Smooth muscle cell (in vitro differentiated cells): ENCODE data around the gene FGFR1OP2. TPM values are rescaled to one million over a fixed set of nuclear protein-coding genes. Genes with fewer than 3 reads are reported as not detected.

Experiments
- DNase-seq: peaks from one replicate; lab custom pipeline; 2025; ENCODE audit not compliant: unreplicated experiment; lab: John Stamatoyannopoulos, UW
- H2AFZ ChIP-seq: fragments of 200-600 bp; sonication (generic); 2 replicates; pipeline ENCODE4 v1.6.0; 2016; ENCODE audit warnings: antibody characterized with exemption, low read depth, mild to moderate bottlenecking
- H3F3A ChIP-seq: fragments of 200-600 bp; sonication (generic); 2 replicates; pipeline ENCODE4 v1.6.0; 2017; ENCODE audit warnings: antibody characterized with exemption, low read depth
- H3K27ac ChIP-seq: fragments of 200-600 bp; sonication (generic); 2 replicates; pipeline ENCODE4 v1.5.1; 2016; ENCODE audit warnings: low read depth, mild to moderate bottlenecking
- H3K27me3 ChIP-seq: fragments of 200-600 bp; sonication (generic); 2 replicates; pipeline ENCODE4 v1.6.1; 2016; ENCODE audit warnings: low read depth, mild to moderate bottlenecking
- H3K36me3 ChIP-seq: fragments of 200-600 bp; sonication (generic); 2 replicates; pipeline ENCODE4 v1.5.1; 2016; ENCODE audit warnings: low read depth
- H3K4me1 ChIP-seq: fragments of 200-600 bp; sonication (generic); 2 replicates; pipeline ENCODE4 v1.5.1; 2016; ENCODE audit warnings: low read depth
- H3K4me2 ChIP-seq: fragments of 200-600 bp; sonication (generic); 2 replicates; pipeline ENCODE4 v1.6.0; 2016; ENCODE audit warnings: mild to moderate bottlenecking
- H3K4me3 ChIP-seq: fragments of 200-600 bp; sonication (generic); 2 replicates; pipeline ENCODE4 v1.5.1; 2016; ENCODE audit warnings: mild to moderate bottlenecking
- H3K79me2 ChIP-seq: fragments of 200-600 bp; sonication (generic); 2 replicates; pipeline ENCODE4 v1.6.0; 2016; ENCODE audit warnings: low read depth, mild to moderate bottlenecking
- H3K9ac ChIP-seq: fragments of 200-600 bp; sonication (generic); 2 replicates; pipeline ENCODE4 v1.6.0; 2016; ENCODE audit warnings: low read depth
- H3K9me3 ChIP-seq: fragments of 200-600 bp; sonication (generic); replicated peaks from 2 replicates; pipeline ENCODE4 v1.5.1; 2016; ENCODE audit warnings: low read depth
- H4K20me1 ChIP-seq: fragments of 200-600 bp; sonication (generic); 2 replicates; pipeline ENCODE4 v1.6.0; 2016; ENCODE audit warnings: low read depth
- CTCF ChIP-seq: fragments of 200-600 bp; sonication (generic); IDR thresholded peaks from 2 replicates; pipeline ENCODE4 v1.5.1; 2017; ENCODE audit warnings: borderline replicate concordance, mild to moderate bottlenecking, antibody characterized with exemption; ENCODE audit not compliant: insufficient read depth, poor library complexity, severe bottlenecking
- WGBS: methylation state at CpG from one replicate; pipeline ENCODE4 v1.1.7; 2016; ENCODE audit warnings: low lambda C conversion rate; 5-methylcytosine and 5-hydroxymethylcytosine counted together
- polyA plus RNA-seq: library from polyadenylated mRNA; unstranded; fragments of >200 nt; fragmentation: Nextera tagmentation; extraction: Ambion mirVana; gene quantifications from 2 replicates; pipeline ENCODE4 v1.2.1, GENCODE V29; 2016
- total RNA-seq: library from RNA; depleted of rRNA; stranded (reverse); fragments of >200 nt; gene quantifications from 2 replicates; pipeline ENCODE4 v1.2.3, GENCODE V29; 2014

Gene FGFR1OP2
- total and polyA plus RNA-seq, 2 experiments from 2014 or later = 28.4 to 53.5 TPM

DNA sequence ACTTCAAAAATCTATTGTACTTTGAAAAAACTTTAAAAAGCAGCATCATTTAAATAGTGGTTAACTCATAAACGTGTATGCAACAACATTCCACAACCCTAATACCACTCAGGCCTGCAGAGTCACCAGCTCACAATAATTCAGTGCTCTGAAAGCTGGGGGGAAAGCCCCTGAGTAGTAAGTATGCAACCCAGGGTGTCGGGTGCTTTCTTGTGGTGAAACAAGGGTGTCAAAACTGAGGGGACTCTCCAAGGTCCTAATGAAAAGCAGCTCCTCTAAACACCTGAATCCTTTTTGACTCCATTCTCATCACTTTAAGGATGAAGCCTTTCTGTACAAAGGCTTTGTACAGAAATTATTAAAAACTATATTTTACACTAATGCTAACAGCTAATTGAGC, 33.7 kb downstream of the FGFR1OP2 start:
- Histone ChIP-seq H3K27ac (no peak overlapping the region), H3K9ac (no peak overlapping the region), H3K4me3 (no peak overlapping the region), H3K36me3 (no peaks in the 10 kb centered on the region), H3K27me3 (no peaks in the 10 kb centered on the region), H3K79me2 (no peaks in the 10 kb centered on the region), H3K4me2 (no peak overlapping the region), H2AFZ (no peak overlapping the region), H3K4me1 (no peaks in the 10 kb centered on the region), H3K9me3 (no peaks in the 10 kb centered on the region), H3F3A (no peaks in the 10 kb centered on the region), H4K20me1 (no peaks in the 10 kb centered on the region)
- TF ChIP-seq CTCF = no peak
- WGBS = 83% methylated on average over 2 of the region's 2 CpGs
- no peak for DNase-seq

DNA sequence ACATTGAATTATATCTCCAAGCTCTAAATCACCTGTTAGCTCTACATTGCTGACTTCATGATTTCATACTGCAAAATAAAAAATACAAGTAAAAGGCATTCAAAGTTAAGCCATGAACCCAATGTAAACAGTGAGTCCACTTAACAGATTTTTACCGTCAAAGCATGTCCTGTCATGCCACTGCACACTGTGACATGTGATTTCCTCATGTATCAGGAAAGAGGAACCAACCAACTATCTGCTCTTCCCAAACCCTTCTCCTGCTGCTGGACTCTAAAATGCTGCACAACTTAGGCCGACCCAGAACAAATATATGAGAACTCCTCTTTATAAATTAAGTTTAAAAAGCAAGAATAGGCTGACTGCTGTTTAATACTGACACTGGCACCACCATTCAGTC, 38.4 kb downstream of the FGFR1OP2 start:
- H3K79me2 ChIP-seq = no peaks in the 10 kb centered on the region
- DNase-seq = no peak

DNA sequence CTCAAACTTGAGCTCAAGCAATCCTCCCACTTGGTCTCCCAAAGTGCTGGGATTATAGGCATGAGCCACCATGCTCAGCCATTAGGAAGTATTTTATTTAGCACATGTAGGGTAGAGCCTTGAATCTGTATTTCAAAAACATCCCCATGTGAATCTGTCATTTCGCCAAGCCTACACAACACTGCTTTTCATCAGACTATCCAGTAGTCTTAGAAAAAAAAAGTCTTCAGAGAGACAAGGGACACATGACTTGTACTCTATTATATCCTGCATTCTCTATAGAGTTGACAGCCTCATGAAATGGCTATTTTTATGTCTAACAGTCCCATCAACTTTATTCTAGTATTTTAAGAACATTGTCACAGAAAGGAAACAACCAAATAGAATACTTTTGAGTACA, 40.5 kb downstream of the FGFR1OP2 start:
- H3K36me3 ChIP-seq = no peaks in the 10 kb centered on the region
- no peaks in the 10 kb centered on the region for H3K79me2 ChIP-seq
- peaks cover 2% of the 10 kb centered on the region for H4K20me1 ChIP-seq
- no peak for TF ChIP-seq CTCF
- H3K27ac ChIP-seq = no peak overlapping the region
- no peak overlapping the region for H3K9ac ChIP-seq
- no peak for DNase-seq
- no peaks in the 10 kb centered on the region for H3K27me3 ChIP-seq
- no peaks in the 10 kb centered on the region for H3K4me1 ChIP-seq
- no peak overlapping the region for H3K4me2 ChIP-seq
- 100% methylated on average over 1 of the region's 1 CpG for WGBS
- H3F3A ChIP-seq = no peaks in the 10 kb centered on the region
- H3K9me3 ChIP-seq = no peaks in the 10 kb centered on the region
- no peak overlapping the region for H3K4me3 ChIP-seq
- no peak overlapping the region for H2AFZ ChIP-seq

More for the DNA sequence above, 38.4 kb downstream of the FGFR1OP2 start:
- Histone ChIP-seq H3F3A (no peaks in the 10 kb centered on the region), H3K9me3 (no peaks in the 10 kb centered on the region), H3K27me3 (no peaks in the 10 kb centered on the region), H3K36me3 (no peaks in the 10 kb centered on the region), H4K20me1 (no peaks in the 10 kb centered on the region), H3K4me1 (no peaks in the 10 kb centered on the region), H3K27ac (no peak overlapping the region), H3K4me3 (no peak overlapping the region), H3K9ac (no peak overlapping the region), H3K4me2 (no peak overlapping the region), H2AFZ (no peak overlapping the region)
- 86% methylated on average over 2 of the region's 2 CpGs for WGBS
- TF ChIP-seq CTCF = no peak

DNA sequence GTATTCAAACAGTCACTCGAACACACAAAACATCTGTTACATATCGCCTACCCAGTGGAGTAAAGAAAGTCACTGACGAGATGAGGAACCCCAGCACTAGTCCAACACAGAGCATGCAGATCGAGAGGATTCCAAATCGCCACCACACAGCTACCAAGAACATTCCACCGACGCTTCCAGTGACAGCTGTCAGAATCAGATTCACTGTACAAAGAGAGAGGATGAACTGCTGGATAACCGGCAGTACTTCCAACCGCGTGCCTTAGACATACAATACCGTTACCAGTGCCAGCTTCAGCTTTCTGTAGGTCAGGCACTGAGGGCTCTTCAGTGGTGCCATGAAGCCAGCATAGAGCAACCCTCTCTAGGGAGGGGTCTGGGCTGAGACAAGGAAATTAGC, 41.5 kb downstream of the FGFR1OP2 start:
- Histone ChIP-seq H3K27ac (no peak overlapping the region), H3K4me1 (no peaks in the 10 kb centered on the region), H3K27me3 (no peaks in the 10 kb centered on the region), H3F3A (no peaks in the 10 kb centered on the region), H3K9ac (no peak overlapping the region), H3K36me3 (no peaks in the 10 kb centered on the region), H3K9me3 (no peaks in the 10 kb centered on the region), H3K4me3 (no peak overlapping the region), H4K20me1 (peaks cover 8% of the 10 kb centered on the region), H2AFZ (no peak overlapping the region), H3K79me2 (no peaks in the 10 kb centered on the region), H3K4me2 (no peak overlapping the region)
- TF ChIP-seq CTCF = no peak
- no peak for DNase-seq
- 97% methylated on average over 11 of the region's 11 CpGs for WGBS
